Mesothelial cell of epicardium (in vitro differentiated cells): ENCODE data around the gene TTC19. TPM values are rescaled to one million over a fixed set of nuclear protein-coding genes. Genes with fewer than 3 reads are reported as not detected.

Source experiments
- DNase-seq, 2 experiments: peaks; one replicate each; pipeline ENCODE4 v3.0.0; 2021; ENCODE audit warnings: low spot score in 2 of 2; ENCODE audit not compliant: unreplicated experiment in 2 of 2
- H3K27ac Mint-ChIP-seq: 2 replicates; pipeline ENCODE4 v1.8.0; 2021; ENCODE audit warnings: mixed read lengths
- H3K27me3 Mint-ChIP-seq: 2 replicates; pipeline ENCODE4 v1.8.0; 2021; ENCODE audit warnings: low read depth, mixed read lengths
- H3K36me3 Mint-ChIP-seq: 2 replicates; pipeline ENCODE4 v1.8.0; 2021; ENCODE audit warnings: mixed read lengths
- H3K4me1 Mint-ChIP-seq: 2 replicates; pipeline ENCODE4 v1.8.0; 2021; ENCODE audit warnings: mixed read lengths
- H3K4me3 Mint-ChIP-seq: 2 replicates; pipeline ENCODE4 v1.8.0; 2021; ENCODE audit warnings: mild to moderate bottlenecking, moderate library complexity, mixed read lengths
- H3K9me3 Mint-ChIP-seq: 2 replicates; pipeline ENCODE4 v1.8.0; 2021; ENCODE audit warnings: mixed read lengths
- total RNA-seq: library from RNA; stranded (reverse); gene quantifications from 3 replicates; pipeline ENCODE4 v1.2.1, GENCODE V29; 2021
- TF ChIP-seq, protein P1 (sequence below): fragments of 200-600 bp; sonication (generic); IDR thresholded peaks from one replicate; pipeline ENCODE4 v1.5.0; 2021; ENCODE audit warnings: antibody characterized with exemption; ENCODE audit not compliant: unreplicated experiment

Gene TTC19
- total RNA-seq, 1 donor from 2014 or later = 41.7 TPM

DNA sequence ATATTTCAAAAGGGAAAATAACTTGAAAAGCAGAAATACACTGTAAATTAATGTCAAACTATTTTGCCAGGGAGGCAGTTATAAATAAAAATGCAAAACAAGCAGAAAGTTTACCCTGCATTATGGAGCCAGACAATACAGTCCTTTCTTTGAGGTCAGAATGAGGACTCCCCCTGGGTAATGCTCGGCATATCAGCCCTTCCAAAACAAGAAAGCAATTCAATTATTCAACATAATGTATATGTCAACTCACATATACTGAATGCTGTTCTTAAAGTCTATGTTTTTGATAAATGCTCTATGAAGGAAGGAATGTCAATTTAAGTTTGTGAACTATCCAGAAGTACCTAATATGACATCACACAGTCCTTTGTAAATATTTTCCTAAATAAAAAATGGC is 72.4 kb downstream of the TTC19 start:
- Mint-ChIP-seq H3K36me3 (peaks cover 46% of the 10 kb centered on the region), H3K27me3 (no peaks in the 10 kb centered on the region), H3K4me1 (no peaks in the 10 kb centered on the region), H3K27ac (no peak overlapping the region), H3K4me3 (no peak overlapping the region), H3K9me3 (no peaks in the 10 kb centered on the region)
- no peak for DNase-seq
- TF ChIP-seq, protein P1, sequence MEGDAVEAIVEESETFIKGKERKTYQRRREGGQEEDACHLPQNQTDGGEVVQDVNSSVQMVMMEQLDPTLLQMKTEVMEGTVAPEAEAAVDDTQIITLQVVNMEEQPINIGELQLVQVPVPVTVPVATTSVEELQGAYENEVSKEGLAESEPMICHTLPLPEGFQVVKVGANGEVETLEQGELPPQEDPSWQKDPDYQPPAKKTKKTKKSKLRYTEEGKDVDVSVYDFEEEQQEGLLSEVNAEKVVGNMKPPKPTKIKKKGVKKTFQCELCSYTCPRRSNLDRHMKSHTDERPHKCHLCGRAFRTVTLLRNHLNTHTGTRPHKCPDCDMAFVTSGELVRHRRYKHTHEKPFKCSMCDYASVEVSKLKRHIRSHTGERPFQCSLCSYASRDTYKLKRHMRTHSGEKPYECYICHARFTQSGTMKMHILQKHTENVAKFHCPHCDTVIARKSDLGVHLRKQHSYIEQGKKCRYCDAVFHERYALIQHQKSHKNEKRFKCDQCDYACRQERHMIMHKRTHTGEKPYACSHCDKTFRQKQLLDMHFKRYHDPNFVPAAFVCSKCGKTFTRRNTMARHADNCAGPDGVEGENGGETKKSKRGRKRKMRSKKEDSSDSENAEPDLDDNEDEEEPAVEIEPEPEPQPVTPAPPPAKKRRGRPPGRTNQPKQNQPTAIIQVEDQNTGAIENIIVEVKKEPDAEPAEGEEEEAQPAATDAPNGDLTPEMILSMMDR = no peak

DNA sequence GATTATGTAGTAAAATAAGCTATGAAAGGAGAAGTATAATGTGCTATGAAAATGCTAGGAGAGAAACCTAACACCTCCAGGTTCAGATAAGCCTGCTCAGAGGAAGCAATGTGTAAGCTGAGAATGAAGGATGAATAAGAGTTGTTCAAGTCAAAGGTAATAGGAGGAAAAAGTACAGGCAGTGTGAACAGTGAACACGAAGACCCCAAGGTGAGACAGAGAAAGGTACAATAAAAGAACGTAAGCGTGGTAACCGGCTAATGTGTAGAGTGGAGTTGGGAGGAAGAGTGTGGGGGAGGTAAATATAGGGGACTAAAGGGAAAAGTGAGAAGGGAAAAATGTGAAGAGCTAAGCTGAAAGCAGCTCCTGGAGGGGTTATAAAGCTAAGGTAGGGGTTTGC is 74.2 kb downstream of the TTC19 start:
- TF ChIP-seq, protein P1 = no peak
- H3K4me3 Mint-ChIP-seq = no peak overlapping the region
- no peaks in the 10 kb centered on the region for H3K9me3 Mint-ChIP-seq
- peaks cover 51% of the 10 kb centered on the region for H3K36me3 Mint-ChIP-seq
- DNase-seq = no peak
- H3K27ac Mint-ChIP-seq = no peak overlapping the region
- no peaks in the 10 kb centered on the region for H3K27me3 Mint-ChIP-seq
- no peaks in the 10 kb centered on the region for H3K4me1 Mint-ChIP-seq

DNA sequence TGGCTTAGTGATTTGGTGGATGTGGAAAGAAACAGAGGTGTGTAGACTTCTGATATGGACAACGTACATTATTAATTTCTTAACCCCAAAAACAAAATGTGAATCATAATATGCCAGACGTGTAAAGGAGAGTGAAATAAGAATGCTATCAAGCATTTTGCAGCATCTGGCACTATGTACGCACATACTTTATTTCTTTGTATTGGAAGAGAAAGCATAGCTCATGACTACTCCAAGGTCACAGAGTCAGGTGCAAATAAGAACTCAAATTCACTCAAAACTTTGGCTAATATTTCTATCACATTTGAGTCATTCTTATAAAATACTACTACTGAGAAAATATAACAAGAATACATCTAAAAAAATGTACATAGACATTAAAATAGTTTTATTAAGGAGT is 74.8 kb downstream of the TTC19 start:
- no peaks in the 10 kb centered on the region for H3K4me1 Mint-ChIP-seq
- H3K27ac Mint-ChIP-seq = no peak overlapping the region
- H3K27me3 Mint-ChIP-seq = no peaks in the 10 kb centered on the region
- TF ChIP-seq, protein P1 = no peak
- no peaks in the 10 kb centered on the region for H3K9me3 Mint-ChIP-seq
- no peak overlapping the region for H3K4me3 Mint-ChIP-seq
- H3K36me3 Mint-ChIP-seq = peaks cover 53% of the 10 kb centered on the region
- no peak for DNase-seq

GRCh38 chr17:16075949-16076348 is 76.3 kb downstream of the TTC19 start:
- Mint-ChIP-seq H3K4me3 (no peak overlapping the region), H3K36me3 (peaks cover 50% of the 10 kb centered on the region), H3K4me1 (no peaks in the 10 kb centered on the region), H3K27ac (no peak overlapping the region), H3K27me3 (no peaks in the 10 kb centered on the region), H3K9me3 (no peaks in the 10 kb centered on the region)
- no peak for DNase-seq
- TF ChIP-seq, protein P1 = no peak

Other genes with a start within 250 kb of the TTC19 start
- 3.8 to 4.6 TPM (median 4.5 TPM) in 3 replicates for gene ADORA2B, start 54.7 kb upstream of the TTC19 start, total RNA-seq
- 27.0 to 31.6 TPM (median 29.2 TPM) in 3 replicates for gene ZSWIM7, start 120 bp upstream of the TTC19 start, total RNA-seq
- 130 to 142 TPM (median 135 TPM) in 3 replicates for gene NCOR1, start 215.7 kb downstream of the TTC19 start, total RNA-seq
- 62.4 to 69.4 TPM (median 64.2 TPM) in 3 replicates for gene PIGL, start 217.4 kb downstream of the TTC19 start, total RNA-seq